GM21717 (cell line): ENCODE measurements around the gene AGR3.
"Not testable (repeated sequence)": the region's sequence is repeated elsewhere in the genome, so short reads cannot be mapped to it uniquely, and the experiment has no call there.

Source experiments
- ATAC-seq: cut with Tn5 transposase; IDR thresholded peaks from one replicate; pipeline ENCODE4 v1.9.1; 2021; ENCODE audit warnings: mild to moderate bottlenecking, moderate library complexity; ENCODE audit not compliant: unreplicated experiment

AGR3 gene

GRCh38 chr7:16891874-16892643 is 10.3 kb upstream of the AGR3 start:
- no peak for ATAC-seq

GRCh38 chr7:16891338-16891737 is 9.6 kb upstream of the AGR3 start:
- ATAC-seq = peak; percentile 83

- no peak for ATAC-seq
Measured at GRCh38 chr7:16889851-16890415, 8.2 kb upstream of the AGR3 start.

GRCh38 chr7:16889305-16889704 is 7.5 kb upstream of the AGR3 start:
- ATAC-seq = no peak

GRCh38 chr7:16883918-16884317 is 2.1 kb upstream of the AGR3 start:
- no peak for ATAC-seq

- no peak for ATAC-seq
Measured at GRCh38 chr7:16880554-16880953, 1.2 kb downstream of the AGR3 start.

GRCh38 chr7:16879181-16879580 is 2.6 kb downstream of the AGR3 start:
- ATAC-seq = no peak

GRCh38 chr7:16875861-16876260 is 5.9 kb downstream of the AGR3 start:
- ATAC-seq = no peak

- ATAC-seq = no peak
Measured at GRCh38 chr7:16874066-16874465, 7.7 kb downstream of the AGR3 start.

GRCh38 chr7:16867328-16867727 is 14.5 kb downstream of the AGR3 start:
- no peak for ATAC-seq

- not testable (repeated sequence) for ATAC-seq
Measured at GRCh38 chr7:16853189-16853588, 28.6 kb downstream of the AGR3 start.

- ATAC-seq = no peak
Measured at GRCh38 chr7:16851829-16852228, 30.0 kb downstream of the AGR3 start.

- no peak for ATAC-seq
Measured at GRCh38 chr7:16850614-16851466, 30.9 kb downstream of the AGR3 start.

- no peak for ATAC-seq
Measured at GRCh38 chr7:16849296-16850148, 32.3 kb downstream of the AGR3 start.

- no peak for ATAC-seq
Measured at GRCh38 chr7:16847381-16847860, 34.4 kb downstream of the AGR3 start.

- no peak for ATAC-seq
Measured at GRCh38 chr7:16846601-16847165, 35.1 kb downstream of the AGR3 start.

GRCh38 chr7:16845746-16846145 is 36.0 kb downstream of the AGR3 start:
- ATAC-seq = no peak

GRCh38 chr7:16841681-16842080 is 40.1 kb downstream of the AGR3 start:
- ATAC-seq = no peak

GRCh38 chr7:16840094-16840493 is 41.7 kb downstream of the AGR3 start:
- ATAC-seq = no peak

- no peak for ATAC-seq
Measured at GRCh38 chr7:16839646-16840045, 42.1 kb downstream of the AGR3 start.
